Pancreas (tissue), 10 donors: ENCODE results near the gene ACSS3. TPM values are rescaled to one million over a fixed set of nuclear protein-coding genes. Genes with fewer than 3 reads are reported as not detected.

ENCODE experiments used
- ATAC-seq, 4 donors: fragments of 200-7000 bp; cut with Tn5 transposase; one replicate each; pipeline versions ENCODE4 v1.8.0 to v1.9.1; 2020; ENCODE audit warnings: mild to moderate bottlenecking in 4 of 4, moderate library complexity in 4 of 4
- DNase-seq, 6 donors: peaks; one replicate each; pipeline ENCODE4 v3.0.0-alpha.2; 2020
- FAIRE-seq: peaks from 2 replicates; lab custom pipeline; 2012; peaks lifted over from hg19 to GRCh38; lab: Jason Lieb, UNC
- H3K27ac ChIP-seq, 4 donors: fragments of 200-600 bp; sonication (generic); 1 replicate in 3 of 4; 2 replicates in 1 of 4; pipeline versions ENCODE4 v1.5.0 to v1.8.0; 2020
- H3K27me3 ChIP-seq, 4 donors: fragments of 200-600 bp; one replicate each; pipeline ENCODE4 v1.8.0; 2021
- H3K36me3 ChIP-seq, 3 donors: fragments of 200-600 bp; sonication (generic) in 1 of 3; one replicate each; pipeline versions ENCODE4 v1.5.0 to v1.8.0; 2020 to 2021
- H3K4me1 ChIP-seq, 3 donors: fragments of 200-600 bp; one replicate each; pipeline ENCODE4 v1.8.0; 2021
- H3K4me3 ChIP-seq, 4 donors: fragments of 200-600 bp; sonication (generic) in 2 of 4; one replicate each; pipeline versions ENCODE4 v1.5.0 to v1.8.0; 2020 to 2021
- H3K9me3 ChIP-seq, 4 donors: fragments of 200-600 bp; one replicate each; pipeline ENCODE4 v1.8.0; 2021
- WGBS, 2 donors: extraction: QIAGEN DNeasy Blood & Tissue Kit; methylation state at CpG; one replicate each; pipeline ENCODE4 v1.1.7; 2013; 5-methylcytosine and 5-hydroxymethylcytosine counted together
- intact Hi-C, 3 donors: fragments of 100-400 bp; cut with DNase I; formaldehyde crosslinking; loops; one replicate each; pipeline versions ENCODE4 v1.11.1 to v1.14.2; 2022
- polyA plus RNA-seq, 2 donors: library from polyadenylated mRNA; stranded (reverse); fragments of 200-250 nt; gene quantifications; one replicate each; pipeline ENCODE4 v1.2.3, GENCODE V29; 2013
- total RNA-seq, 6 donors: library from RNA; stranded (reverse); fragmentation: NEBNext Ultra II Directional in 4 of 6; extraction: Animal tissue kit (Norgen Biotek cat#: 25700) in 4 of 6; gene quantifications; one replicate each; pipeline versions ENCODE4 v1.2.1 to v1.2.4, GENCODE V29; 2021 to 2023
- TF ChIP-seq, protein P1 (sequence below), 4 donors: fragments of 200-600 bp; sonication (generic) in 3 of 4; IDR thresholded peaks; one replicate each; pipeline versions ENCODE4 v1.5.0 to v1.8.0; 2021; ENCODE audit warnings: antibody characterized with exemption in 4 of 4
- donor health status: healthy with polysubstance abuse.
- donor health status: DM: no; HTN: no; CAD: no; lungs with moderate emphysema.
- donor health status: DM: no; HTN: no; CAD: no.
- donor health status: control.
- donor health status: control.
- donor health status: Bipolar disorder and iron deficiency.
- donor health status: DM: yes; HTN: yes; CAD: no.
- donor health status: DM: no; HTN: no; CAD: no.
- donor health status: DM: no; HTN: no; CAD: no.
- donor health status: DM: yes; HTN: yes; CAD: no.

Gene ACSS3
- total and polyA plus RNA-seq, 8 donors = 1.4 to 5.6 (median 2.2) TPM

DNA sequence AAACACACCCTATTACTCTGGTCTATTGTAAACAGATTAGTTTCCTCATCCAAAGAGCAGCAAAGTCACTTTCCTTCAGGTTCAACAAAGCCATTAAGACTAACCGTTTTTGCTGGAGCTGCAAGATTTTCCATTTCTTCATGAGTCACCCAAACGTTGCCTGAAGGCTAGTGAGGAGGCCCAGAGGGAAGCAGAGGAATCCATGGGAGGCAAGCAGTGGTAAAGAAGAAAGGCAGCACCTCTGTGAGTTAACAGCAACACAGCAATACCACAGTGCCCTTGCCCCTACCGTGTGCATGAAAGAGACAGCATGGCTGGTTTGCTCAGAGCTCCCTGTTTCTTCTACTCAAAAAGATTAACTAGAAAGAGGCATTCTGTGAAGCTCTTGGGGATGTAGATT is 206.3 kb downstream of the ACSS3 start:
- TF ChIP-seq, protein P1, sequence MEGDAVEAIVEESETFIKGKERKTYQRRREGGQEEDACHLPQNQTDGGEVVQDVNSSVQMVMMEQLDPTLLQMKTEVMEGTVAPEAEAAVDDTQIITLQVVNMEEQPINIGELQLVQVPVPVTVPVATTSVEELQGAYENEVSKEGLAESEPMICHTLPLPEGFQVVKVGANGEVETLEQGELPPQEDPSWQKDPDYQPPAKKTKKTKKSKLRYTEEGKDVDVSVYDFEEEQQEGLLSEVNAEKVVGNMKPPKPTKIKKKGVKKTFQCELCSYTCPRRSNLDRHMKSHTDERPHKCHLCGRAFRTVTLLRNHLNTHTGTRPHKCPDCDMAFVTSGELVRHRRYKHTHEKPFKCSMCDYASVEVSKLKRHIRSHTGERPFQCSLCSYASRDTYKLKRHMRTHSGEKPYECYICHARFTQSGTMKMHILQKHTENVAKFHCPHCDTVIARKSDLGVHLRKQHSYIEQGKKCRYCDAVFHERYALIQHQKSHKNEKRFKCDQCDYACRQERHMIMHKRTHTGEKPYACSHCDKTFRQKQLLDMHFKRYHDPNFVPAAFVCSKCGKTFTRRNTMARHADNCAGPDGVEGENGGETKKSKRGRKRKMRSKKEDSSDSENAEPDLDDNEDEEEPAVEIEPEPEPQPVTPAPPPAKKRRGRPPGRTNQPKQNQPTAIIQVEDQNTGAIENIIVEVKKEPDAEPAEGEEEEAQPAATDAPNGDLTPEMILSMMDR (IDR thresholded peaks at IDR 0.05) = no peak
- no peak overlapping the region for H3K27ac ChIP-seq
- FAIRE-seq = no peak
- no peaks in the 10 kb centered on the region for H3K4me1 ChIP-seq
- H3K9me3 ChIP-seq = no peaks in the 10 kb centered on the region
- ATAC-seq = no peak
- no peak overlapping the region for H3K4me3 ChIP-seq
- no peak for DNase-seq
- WGBS, 2 donors = 35 to 51% methylated on average over 3 of the region's 3 CpGs
- intact Hi-C loops = no loop called here
- no peaks in the 10 kb centered on the region for H3K27me3 ChIP-seq
- no peaks in the 10 kb centered on the region for H3K36me3 ChIP-seq

- Histone ChIP-seq H3K9me3 (no peaks in the 10 kb centered on the region), H3K4me3 (no peak overlapping the region), H3K36me3 (no peaks in the 10 kb centered on the region), H3K27me3 (no peaks in the 10 kb centered on the region), H3K4me1 (no peaks in the 10 kb centered on the region), H3K27ac (no peak overlapping the region)
- intact Hi-C loops = no loop called here
- DNase-seq = no peak
- ATAC-seq = no peak
- TF ChIP-seq, protein P1 (IDR thresholded peaks at IDR 0.05) = no peak
- FAIRE-seq = no peak
These were observed 210.8 kb downstream of the ACSS3 start for GRCh38 chr12:81288651-81289050.

DNA sequence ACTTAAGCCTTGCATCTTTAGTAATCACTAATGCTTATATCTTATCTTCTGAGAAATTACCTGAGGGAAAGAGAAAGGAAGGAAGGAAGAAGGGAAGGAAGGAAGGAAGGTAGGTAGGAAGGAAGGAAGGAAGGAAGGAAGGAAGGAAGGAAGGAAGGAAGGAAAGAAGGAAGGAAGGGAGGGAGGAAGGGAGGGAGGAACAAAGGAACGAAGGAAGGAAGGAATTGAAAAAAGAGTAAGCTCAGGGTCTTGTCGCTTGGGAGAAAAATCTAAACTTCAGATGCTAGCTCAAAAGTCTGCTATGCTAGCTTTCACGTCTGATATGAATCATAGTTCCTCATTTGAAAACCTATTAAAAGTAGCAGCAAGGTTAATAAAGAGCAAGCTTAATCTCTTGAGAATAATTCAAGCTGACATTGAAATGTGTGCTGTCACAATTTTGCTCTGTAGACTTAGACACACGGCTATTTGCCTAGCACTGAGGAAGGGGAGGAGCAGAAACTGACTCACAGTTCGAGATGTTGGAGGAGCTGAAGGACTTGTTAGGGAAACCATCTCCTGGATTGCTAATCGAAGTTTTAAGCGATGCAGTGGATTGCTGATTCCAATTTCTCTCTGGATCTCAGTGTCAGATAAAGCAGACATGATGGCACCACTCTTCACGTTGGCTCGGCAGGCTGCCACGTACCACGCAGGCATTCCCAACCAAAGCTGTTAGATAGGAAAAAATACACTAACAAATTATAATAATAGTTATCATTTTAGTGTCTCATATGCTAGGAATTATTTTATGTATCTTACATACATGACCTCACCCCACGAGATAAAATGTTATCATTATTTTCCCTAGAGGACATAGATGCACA is 216.7 kb downstream of the ACSS3 start:
- FAIRE-seq (no peak), ATAC-seq (no peak), DNase-seq (no peak)
- no peaks in the 10 kb centered on the region for H3K4me1 ChIP-seq
- TF ChIP-seq, protein P1 (IDR thresholded peaks at IDR 0.05) = no peak
- no peaks in the 10 kb centered on the region for H3K9me3 ChIP-seq
- intact Hi-C loops = no loop called here
- no peak overlapping the region for H3K4me3 ChIP-seq
- no peak overlapping the region for H3K27ac ChIP-seq
- no peaks in the 10 kb centered on the region for H3K36me3 ChIP-seq
- 55 to 63% methylated on average over 12 of the region's 12 CpGs for WGBS, 2 donors
- no peaks in the 10 kb centered on the region for H3K27me3 ChIP-seq

GRCh38 chr12:81295251-81295650 is 217.4 kb downstream of the ACSS3 start:
- Histone ChIP-seq H3K4me1 (no peaks in the 10 kb centered on the region), H3K9me3 (no peaks in the 10 kb centered on the region), H3K27me3 (no peaks in the 10 kb centered on the region), H3K4me3 (no peak overlapping the region), H3K27ac (no peak overlapping the region), H3K36me3 (no peaks in the 10 kb centered on the region)
- DNase-seq (no peak), ATAC-seq (no peak), FAIRE-seq (no peak)
- intact Hi-C loops = no loop called here
- WGBS, 2 donors = 40 to 55% methylated on average over 3 of the region's 3 CpGs
- TF ChIP-seq, protein P1 (IDR thresholded peaks at IDR 0.05) = no peak
